Stimulated activated CD8-positive, alpha-beta memory T cell treated with anti-CD3 and anti-CD28 coated beads, Interleukin-7, amount 100 ng/mL, for 4 hours (primary cell): ENCODE results near the gene DNAAF2.

Source experiments
- DNase-seq, 2 donors: peaks; one replicate each; pipeline ENCODE4 v3.0.0-alpha.2; 2020; ENCODE audit warnings: low read depth in 2 of 2

The DNAAF2 gene

GRCh38 chr14:49584058-49584457 lies 51.0 kb downstream of the DNAAF2 start:
- DNase-seq = no peak

GRCh38 chr14:49583629-49584028 lies 51.4 kb downstream of the DNAAF2 start:
- DNase-seq = no peak

DNA sequence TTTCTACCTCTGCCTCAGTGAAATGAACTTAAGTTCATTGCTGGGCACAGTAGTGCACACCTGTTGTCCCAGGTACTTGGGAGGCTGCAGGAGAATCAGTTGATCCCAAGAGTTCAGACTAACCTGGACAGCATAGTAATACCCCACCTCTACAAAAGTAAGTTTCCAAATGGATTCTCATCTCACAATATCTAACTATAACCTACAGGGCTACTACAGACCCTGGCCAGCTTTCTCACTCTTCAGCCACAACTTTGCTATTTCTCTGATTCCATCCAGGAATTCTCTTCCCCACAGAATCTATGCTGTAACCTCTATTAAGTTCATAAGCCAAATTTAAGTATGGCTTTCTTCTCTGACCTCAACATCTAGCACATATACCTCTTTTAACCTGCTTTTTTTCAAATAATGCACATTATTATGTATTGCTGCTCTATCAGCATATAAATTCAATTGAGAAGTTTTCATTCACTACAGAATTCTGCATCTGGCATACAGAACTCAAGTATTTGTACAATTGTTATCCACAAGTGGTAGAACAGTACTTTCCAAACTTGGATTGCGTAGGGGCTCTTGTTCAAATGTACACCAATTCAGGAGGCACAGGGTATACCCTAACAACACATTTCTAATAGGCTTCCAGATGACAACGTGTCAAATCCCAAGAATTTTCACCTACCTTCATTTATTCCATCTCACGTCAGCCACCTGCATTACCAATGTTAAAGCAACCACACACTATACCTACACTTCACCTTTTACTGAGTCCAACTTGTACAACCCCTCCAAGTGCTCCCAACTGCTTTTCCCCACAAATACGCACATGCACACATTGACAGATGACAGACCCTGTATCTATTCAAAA lies 52.7 kb downstream of the DNAAF2 start:
- DNase-seq = no peak

GRCh38 chr14:49581209-49582112 lies 53.6 kb downstream of the DNAAF2 start:
- no peak for DNase-seq

GRCh38 chr14:49579841-49580240 lies 55.2 kb downstream of the DNAAF2 start:
- DNase-seq = no peak

DNA sequence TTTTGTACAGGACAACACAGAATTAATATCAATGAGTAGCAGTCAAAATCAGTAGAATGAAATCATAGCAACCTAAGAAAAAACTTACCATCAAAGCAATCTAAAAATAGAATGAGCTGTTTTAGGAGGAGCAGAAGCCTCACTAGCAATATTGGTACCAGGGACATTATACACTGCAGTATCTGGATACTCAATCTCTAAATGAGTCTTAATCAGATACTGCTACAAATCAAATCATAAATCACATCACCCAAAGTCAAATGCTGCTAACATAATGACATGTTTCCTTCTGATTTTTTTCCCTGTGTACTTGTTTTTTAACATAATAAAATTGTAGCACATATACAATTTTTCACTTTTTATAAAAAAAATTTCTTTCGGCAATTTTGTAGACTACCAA lies 56.9 kb downstream of the DNAAF2 start:
- DNase-seq = no peak
